OCI-LY7 (cell line): ENCODE measurements around the gene DYRK2.

Experiments used
- EZH2phosphoT487 ChIP-seq: fragments of 200-600 bp; sonication (generic); IDR thresholded peaks from 2 replicates; pipeline ENCODE4 v1.6.1; 2018; ENCODE audit warnings: low read depth, borderline replicate concordance, mild to moderate bottlenecking, mixed run types, antibody characterized with exemption, low read length, moderate library complexity, mixed read lengths
- TF ChIP-seq, protein P1 (sequence below): fragments of 200-600 bp; sonication (generic); conservative IDR thresholded peaks from 2 replicates; pipeline ENCODE4 v1.5.1; 2014; ENCODE audit warnings: mild to moderate bottlenecking, antibody characterized with exemption, low read length, moderate library complexity, mixed read lengths

DNA sequence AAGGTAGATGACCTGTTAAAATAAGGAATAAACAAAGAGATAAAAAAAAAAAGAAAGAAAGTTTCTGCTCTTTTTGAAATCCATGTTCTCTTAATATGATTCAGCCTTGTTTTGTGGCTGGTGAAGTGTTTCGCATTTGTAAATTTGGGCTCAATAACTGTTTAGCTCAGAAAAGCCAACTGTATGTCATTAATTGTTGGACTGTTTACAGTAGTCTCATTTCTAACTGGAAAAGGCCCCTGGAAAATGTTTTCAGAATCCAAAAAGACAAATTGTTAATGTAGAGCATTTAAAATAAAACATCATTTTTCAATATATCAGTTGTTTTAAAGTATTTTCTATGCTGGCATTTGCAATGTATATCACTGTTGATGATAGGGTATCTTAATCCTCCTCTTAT, 47.4 kb upstream of the DYRK2 start:
- TF ChIP-seq, protein P1, sequence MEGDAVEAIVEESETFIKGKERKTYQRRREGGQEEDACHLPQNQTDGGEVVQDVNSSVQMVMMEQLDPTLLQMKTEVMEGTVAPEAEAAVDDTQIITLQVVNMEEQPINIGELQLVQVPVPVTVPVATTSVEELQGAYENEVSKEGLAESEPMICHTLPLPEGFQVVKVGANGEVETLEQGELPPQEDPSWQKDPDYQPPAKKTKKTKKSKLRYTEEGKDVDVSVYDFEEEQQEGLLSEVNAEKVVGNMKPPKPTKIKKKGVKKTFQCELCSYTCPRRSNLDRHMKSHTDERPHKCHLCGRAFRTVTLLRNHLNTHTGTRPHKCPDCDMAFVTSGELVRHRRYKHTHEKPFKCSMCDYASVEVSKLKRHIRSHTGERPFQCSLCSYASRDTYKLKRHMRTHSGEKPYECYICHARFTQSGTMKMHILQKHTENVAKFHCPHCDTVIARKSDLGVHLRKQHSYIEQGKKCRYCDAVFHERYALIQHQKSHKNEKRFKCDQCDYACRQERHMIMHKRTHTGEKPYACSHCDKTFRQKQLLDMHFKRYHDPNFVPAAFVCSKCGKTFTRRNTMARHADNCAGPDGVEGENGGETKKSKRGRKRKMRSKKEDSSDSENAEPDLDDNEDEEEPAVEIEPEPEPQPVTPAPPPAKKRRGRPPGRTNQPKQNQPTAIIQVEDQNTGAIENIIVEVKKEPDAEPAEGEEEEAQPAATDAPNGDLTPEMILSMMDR = no peak
- TF ChIP-seq EZH2phosphoT487 = no peak
